Lung (tissue), 12 donors: Measurements from ENCODE around the gene NDUFAF5. TPM values are rescaled to one million over a fixed set of nuclear protein-coding genes. Genes with fewer than 3 reads are reported as not detected.
A peak's percentile ranks its signal among the peaks of the same experiment; 100 is the strongest.

Experiments
- ATAC-seq: fragments of 200-7000 bp; cut with Tn5 transposase; one replicate; pipeline ENCODE4 v1.9.1; 2020; ENCODE audit warnings: moderate number of reproducible peaks; ENCODE audit not compliant: insufficient read depth, low FRiP score
- DNase-seq, 3 donors: peaks; one replicate each; pipeline ENCODE4 v3.0.0-alpha.2; 2013 to 2017
- H3K27ac ChIP-seq, 2 donors: one replicate each; pipeline ENCODE4 v1.5.1; 2013; ENCODE audit warnings: mild to moderate bottlenecking in 2 of 2, moderate library complexity in 2 of 2, control low read depth in 1 of 2, inconsistent platforms in 1 of 2, low read depth in 1 of 2, low read length in 1 of 2
- H3K27me3 ChIP-seq, 3 donors: one replicate each; pipeline ENCODE4 v1.5.1; 2013; ENCODE audit warnings: low read length in 2 of 3; ENCODE audit not compliant: control insufficient read depth in 3 of 3, insufficient read depth in 3 of 3
- H3K36me3 ChIP-seq, 4 donors: one replicate each; pipeline ENCODE4 v1.5.1; 2013; ENCODE audit warnings: low read length in 4 of 4, mild to moderate bottlenecking in 1 of 4, moderate library complexity in 1 of 4; ENCODE audit not compliant: control insufficient read depth in 4 of 4, insufficient read depth in 4 of 4
- H3K4me1 ChIP-seq, 5 donors: one replicate each; pipeline ENCODE4 v1.5.1; 2013; ENCODE audit warnings: low read length in 5 of 5, mild to moderate bottlenecking in 2 of 5, moderate library complexity in 1 of 5; ENCODE audit not compliant: control insufficient read depth in 5 of 5, insufficient read depth in 5 of 5
- H3K4me3 ChIP-seq: one replicate; pipeline ENCODE4 v1.5.1; 2013; ENCODE audit warnings: mild to moderate bottlenecking, control low read depth, moderate library complexity
- H3K9ac ChIP-seq, 2 donors: one replicate each; pipeline ENCODE4 v1.5.1; 2013; ENCODE audit warnings: low read length in 2 of 2, control low read depth in 1 of 2; ENCODE audit not compliant: insufficient read depth in 1 of 2
- H3K9me3 ChIP-seq, 4 donors: one replicate each; pipeline ENCODE4 v1.5.1; 2013; ENCODE audit warnings: low read length in 3 of 4, mild to moderate bottlenecking in 1 of 4, moderate library complexity in 1 of 4; ENCODE audit not compliant: control insufficient read depth in 4 of 4, insufficient read depth in 3 of 4
- WGBS, 2 donors: extraction: QIAGEN DNeasy Blood & Tissue Kit; methylation state at CpG; one replicate each; pipeline ENCODE4 v1.1.7; 2013; 5-methylcytosine and 5-hydroxymethylcytosine counted together
- polyA plus RNA-seq, 2 donors: library from polyadenylated mRNA; stranded (reverse); fragments of 200-250 nt; gene quantifications; one replicate each; pipeline ENCODE4 v1.2.1, GENCODE V29; 2013
- total RNA-seq, 2 donors: library from RNA; depleted of rRNA in 1 of 2; stranded (reverse); fragments of >200 nt in 1 of 2; gene quantifications; one replicate each; pipeline ENCODE4 v1.2.1, GENCODE V29; 2014 to 2021
- TF ChIP-seq, protein P1 (sequence below): IDR thresholded peaks from 2 replicates; pipeline ENCODE4 v1.5.1; 2012; ENCODE audit warnings: mild to moderate bottlenecking; ENCODE audit errors: control extremely low read depth, extremely low read depth
- donor health status: control.
- donor health status: control.
- donor health status: Bipolar disorder and iron deficiency.
- donor health status: healthy.
- donor health status: DM: yes; HTN: yes; CAD: no.

Gene NDUFAF5
- total and polyA plus RNA-seq, 4 donors, result 11.3 to 29.8 (median 20.2) TPM

- Histone ChIP-seq H3K27me3 (no peaks in the 10 kb centered on the region), H3K9me3 (peaks cover 0 to 9% (median 4%) of the 10 kb centered on the region in 4 donors), H3K27ac (no peak overlapping the region), H3K4me3 (no peak overlapping the region), H3K4me1 (no peaks in the 10 kb centered on the region), H3K9ac (no peak overlapping the region), H3K36me3 (peaks cover 1 to 19% (median 9%) of the 10 kb centered on the region in 4 donors)
- WGBS, 2 donors, result 78 to 93% methylated on average over 2 of the region's 2 CpGs
- TF ChIP-seq, protein P1, sequence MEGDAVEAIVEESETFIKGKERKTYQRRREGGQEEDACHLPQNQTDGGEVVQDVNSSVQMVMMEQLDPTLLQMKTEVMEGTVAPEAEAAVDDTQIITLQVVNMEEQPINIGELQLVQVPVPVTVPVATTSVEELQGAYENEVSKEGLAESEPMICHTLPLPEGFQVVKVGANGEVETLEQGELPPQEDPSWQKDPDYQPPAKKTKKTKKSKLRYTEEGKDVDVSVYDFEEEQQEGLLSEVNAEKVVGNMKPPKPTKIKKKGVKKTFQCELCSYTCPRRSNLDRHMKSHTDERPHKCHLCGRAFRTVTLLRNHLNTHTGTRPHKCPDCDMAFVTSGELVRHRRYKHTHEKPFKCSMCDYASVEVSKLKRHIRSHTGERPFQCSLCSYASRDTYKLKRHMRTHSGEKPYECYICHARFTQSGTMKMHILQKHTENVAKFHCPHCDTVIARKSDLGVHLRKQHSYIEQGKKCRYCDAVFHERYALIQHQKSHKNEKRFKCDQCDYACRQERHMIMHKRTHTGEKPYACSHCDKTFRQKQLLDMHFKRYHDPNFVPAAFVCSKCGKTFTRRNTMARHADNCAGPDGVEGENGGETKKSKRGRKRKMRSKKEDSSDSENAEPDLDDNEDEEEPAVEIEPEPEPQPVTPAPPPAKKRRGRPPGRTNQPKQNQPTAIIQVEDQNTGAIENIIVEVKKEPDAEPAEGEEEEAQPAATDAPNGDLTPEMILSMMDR, result no peak
- DNase-seq (no peak), ATAC-seq (no peak)
Observed at GRCh38 chr20:13745784-13746183, 39.0 kb upstream of the NDUFAF5 start.

DNA sequence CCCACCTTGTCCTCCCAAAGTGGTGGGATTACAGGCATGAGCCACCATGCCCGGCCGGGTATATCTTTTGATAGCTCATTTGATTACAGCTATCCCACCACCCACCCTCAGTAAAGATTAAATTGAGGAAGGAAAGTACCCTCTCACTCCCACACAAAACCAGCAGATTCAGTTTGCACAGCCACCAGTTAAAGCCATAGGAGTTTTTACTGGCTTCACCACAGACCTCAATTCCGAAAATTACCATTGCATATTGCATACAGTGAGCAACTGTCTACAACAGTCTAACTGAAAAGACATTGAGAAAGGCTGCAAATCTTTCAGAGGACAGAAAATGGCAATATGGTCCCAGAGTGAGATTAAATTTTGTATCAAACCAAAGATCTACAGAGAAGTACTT is 35.0 kb upstream of the NDUFAF5 start:
- H3K36me3 ChIP-seq, result peaks cover 0 to 15% (median 6%) of the 10 kb centered on the region in 4 donors
- no peaks in the 10 kb centered on the region for H3K4me1 ChIP-seq
- no peak overlapping the region for H3K4me3 ChIP-seq
- WGBS, 2 donors, result 94 to 98% methylated on average over 3 of the region's 3 CpGs
- no peak overlapping the region for H3K9ac ChIP-seq
- TF ChIP-seq, protein P1, result no peak
- H3K27ac ChIP-seq, result no peak overlapping the region
- ATAC-seq, result no peak
- no peaks in the 10 kb centered on the region for H3K9me3 ChIP-seq
- DNase-seq, result no peak
- no peaks in the 10 kb centered on the region for H3K27me3 ChIP-seq

DNA sequence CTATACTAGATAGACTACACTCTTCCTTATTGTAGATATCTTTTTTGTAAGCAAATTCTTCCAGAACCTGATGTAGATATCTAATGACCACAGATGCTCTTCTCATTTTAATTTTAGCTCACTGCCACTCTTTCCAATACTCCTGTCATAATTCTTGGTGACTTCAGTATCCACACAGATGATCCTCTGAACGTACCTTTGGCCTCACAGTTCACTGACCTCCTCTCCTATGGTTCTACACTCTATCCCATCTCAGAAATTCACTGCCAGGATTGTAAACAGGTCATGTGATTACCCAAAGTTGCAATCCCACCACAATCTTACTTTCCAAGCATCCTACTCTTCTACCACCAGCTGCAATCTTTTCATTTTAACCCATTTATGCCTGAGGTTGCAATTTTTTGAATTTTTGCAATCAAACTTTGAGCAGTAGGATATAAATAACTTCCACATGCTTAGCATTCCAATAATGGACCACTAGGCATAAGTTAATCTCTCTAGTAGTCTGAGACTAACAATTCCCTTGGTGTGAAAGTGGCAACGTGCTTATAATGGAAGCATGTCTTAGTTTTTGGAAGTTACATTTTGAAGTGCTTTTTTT is 31.3 kb upstream of the NDUFAF5 start:
- Histone ChIP-seq H3K4me3 (no peak overlapping the region), H3K27ac (no peak overlapping the region), H3K9me3 (no peaks in the 10 kb centered on the region), H3K27me3 (no peaks in the 10 kb centered on the region), H3K9ac (no peak overlapping the region), H3K4me1 (no peaks in the 10 kb centered on the region), H3K36me3 (peaks cover 6 to 22% (median 11%) of the 10 kb centered on the region in 4 donors)
- 90 to 95% methylated on average over 2 of the region's 2 CpGs for WGBS, 2 donors
- no peak for ATAC-seq
- TF ChIP-seq, protein P1, result no peak
- DNase-seq, result no peak

GRCh38 chr20:13755809-13756208 is 29.0 kb upstream of the NDUFAF5 start:
- H3K27me3 ChIP-seq, result no peaks in the 10 kb centered on the region
- DNase-seq, result peak in 2 of 3 donors; percentile 27 to 40
- TF ChIP-seq, protein P1, result no peak
- H3K9ac ChIP-seq, result no peak overlapping the region
- no peak overlapping the region for H3K4me3 ChIP-seq
- no peak for ATAC-seq
- H3K9me3 ChIP-seq, result no peaks in the 10 kb centered on the region
- no peaks in the 10 kb centered on the region for H3K4me1 ChIP-seq
- no peak overlapping the region for H3K27ac ChIP-seq
- peaks cover 7 to 29% (median 15%) of the 10 kb centered on the region in 4 donors for H3K36me3 ChIP-seq
- 82 to 93% methylated on average over 5 of the region's 5 CpGs for WGBS, 2 donors
